Umbilical cord (tissue), 2 donors: ENCODE results near the gene SLAMF6. TPM values are rescaled to one million over a fixed set of nuclear protein-coding genes. Genes with fewer than 3 reads are reported as not detected.
"Not testable (repeated sequence)": the region's sequence is repeated elsewhere in the genome, so short reads cannot be mapped to it uniquely, and the experiment has no call there.

Experiments used
- DNase-seq: peaks from one replicate; pipeline ENCODE4 v3.0.0-alpha.2; 2015; ENCODE audit warnings: low spot score
- total RNA-seq: library from RNA; depleted of rRNA; stranded (reverse); fragments of >200 nt; gene quantifications from one replicate; pipeline ENCODE4 v1.2.3, GENCODE V29; 2014; ENCODE audit warnings: low replicate concordance; ENCODE audit not compliant: insufficient read depth

The SLAMF6 gene
- total RNA-seq, 1 donor from 2014 or later = 0.96 TPM

DNA sequence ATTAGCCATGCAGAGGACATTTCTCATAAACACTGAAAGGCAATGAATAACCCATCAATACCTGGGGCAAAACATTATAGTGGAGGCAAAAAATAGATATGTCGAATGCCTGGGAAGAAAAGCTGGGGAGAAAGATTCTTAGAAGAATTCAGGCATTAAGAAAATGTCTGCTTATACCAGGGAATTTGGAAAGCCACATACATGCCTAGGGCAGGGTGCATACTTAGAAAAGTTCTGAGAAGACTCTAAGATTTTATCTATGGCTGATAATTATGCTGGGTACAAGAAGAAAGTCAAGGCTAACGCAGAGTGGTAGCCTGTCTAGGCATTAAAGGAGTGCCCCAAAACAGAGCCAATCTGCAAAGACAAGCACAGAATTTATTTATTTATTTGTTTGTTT, 18.4 kb downstream of the SLAMF6 start:
- DNase-seq = no peak

DNA sequence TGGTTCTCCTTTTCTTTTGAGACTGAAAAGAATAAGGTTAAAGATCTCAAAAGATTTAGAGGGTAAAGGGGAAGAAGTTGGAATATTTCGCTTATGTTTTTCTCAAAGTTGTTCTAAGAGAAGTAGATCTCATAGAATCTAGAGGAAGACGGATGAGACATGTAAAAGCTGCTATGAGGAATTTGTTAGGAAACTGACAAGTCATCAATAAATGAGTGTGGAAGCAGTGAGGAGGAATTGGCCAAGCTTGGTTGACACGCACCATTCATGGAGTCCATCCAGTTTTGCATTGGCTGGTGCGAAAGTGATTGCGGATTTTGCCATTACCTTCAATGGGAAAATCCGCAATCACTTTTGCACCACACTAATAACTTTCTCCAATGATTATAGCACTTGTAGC, 20.0 kb downstream of the SLAMF6 start:
- no peak for DNase-seq

DNA sequence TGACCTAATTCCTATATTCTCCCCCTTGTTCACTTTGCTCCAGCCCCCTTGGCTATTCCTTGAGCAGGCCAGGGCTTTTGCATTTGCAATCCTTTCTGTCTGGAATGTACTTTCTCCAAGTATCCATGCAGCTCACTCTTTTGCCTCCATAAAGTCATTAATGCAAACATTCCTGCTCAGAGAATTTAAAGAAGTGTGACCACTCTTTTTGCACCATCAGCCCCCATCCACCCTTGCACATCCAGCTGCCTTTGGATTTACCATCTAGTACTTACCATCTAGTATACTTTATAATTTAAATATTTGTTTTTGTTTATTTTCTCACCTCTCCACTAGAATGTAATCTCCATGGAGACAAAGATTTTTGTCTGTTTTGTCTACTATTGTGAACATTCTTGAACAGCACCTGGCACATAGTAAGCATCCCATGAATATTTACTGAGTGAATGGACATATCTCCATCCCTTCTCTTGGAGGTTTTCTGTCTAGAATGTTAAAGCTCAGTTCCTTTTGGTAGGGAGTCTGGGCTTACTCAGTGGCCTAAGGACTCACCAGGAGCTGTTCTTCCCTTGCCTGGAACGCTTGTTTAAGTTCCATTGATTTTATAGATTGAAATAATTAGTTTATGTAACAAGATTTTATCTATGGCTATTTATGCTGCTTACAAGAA, 22.6 kb downstream of the SLAMF6 start:
- DNase-seq = no peak

DNA sequence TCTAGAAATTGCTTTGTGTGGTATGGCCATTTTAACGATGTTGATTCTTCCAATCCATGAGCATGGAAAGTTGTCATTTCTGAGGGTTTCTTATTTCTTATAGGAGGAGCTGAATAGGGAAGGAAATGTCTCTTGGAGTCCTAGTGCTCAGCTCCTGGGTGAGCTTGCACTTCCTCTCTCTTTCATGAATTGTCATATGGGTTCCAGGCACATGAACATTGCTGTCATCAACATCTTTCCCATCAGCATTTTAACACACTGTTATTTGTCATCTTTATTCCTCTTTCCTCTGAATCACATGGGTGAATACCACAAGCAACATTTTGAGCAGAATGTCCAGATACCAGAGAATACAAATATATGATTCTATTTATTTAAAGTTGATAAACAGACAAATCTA, 23.4 kb downstream of the SLAMF6 start:
- DNase-seq = peak; percentile 27

DNA sequence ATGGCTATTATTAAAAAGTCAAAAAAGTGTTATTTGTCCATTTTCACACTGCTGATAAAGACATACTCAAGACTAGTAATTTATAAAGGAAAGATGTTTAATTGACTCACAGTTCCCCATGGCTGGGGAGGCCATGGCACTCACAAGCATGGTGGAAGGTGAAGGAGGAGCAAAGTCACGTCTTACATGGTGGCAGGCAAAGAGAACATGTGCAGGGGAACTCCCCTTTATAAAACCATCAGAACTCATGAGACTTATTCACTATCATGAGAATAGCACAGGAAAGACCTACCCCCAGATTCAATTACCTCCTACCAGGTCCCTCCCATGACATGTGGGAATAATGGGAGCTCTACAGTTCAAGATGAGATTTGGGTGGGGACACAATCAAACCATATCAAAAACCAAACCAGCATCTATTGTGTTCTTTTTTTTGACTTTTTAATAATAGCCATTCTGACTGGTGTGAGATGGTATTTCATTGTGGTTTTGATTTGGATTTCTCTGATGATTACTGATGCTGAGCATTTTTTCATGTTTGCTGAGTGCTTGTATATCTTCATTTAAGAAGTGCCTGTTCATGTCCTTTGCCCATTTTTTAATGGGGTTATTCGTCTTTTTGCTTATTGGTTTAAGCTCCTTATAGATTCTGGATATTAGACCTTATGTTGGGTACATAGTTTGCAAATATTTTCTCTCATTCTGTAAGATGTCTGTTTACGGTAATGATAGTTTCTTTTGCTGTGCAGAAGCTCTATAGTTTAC, 24.6 kb downstream of the SLAMF6 start:
- DNase-seq = not testable (repeated sequence)

DNA sequence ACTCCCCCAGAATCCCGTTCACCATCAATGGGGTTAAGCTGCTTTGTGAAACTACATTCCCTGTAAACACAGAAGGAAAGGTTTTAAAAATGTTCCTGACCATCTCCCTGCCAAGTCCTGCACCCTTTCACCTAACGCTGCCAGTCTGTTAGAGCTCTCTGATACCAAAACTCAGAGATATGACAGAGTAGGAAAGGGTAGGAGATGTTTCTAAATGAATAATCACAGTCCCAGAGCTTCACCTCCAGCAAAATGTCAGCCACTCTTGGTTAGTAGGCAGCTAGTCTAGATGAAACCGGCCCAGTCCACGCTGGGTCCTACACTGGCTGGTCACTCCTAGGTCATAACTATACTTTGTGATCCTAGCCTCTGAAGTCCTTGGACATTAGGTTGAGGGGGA, 26.7 kb downstream of the SLAMF6 start:
- no peak for DNase-seq

DNA sequence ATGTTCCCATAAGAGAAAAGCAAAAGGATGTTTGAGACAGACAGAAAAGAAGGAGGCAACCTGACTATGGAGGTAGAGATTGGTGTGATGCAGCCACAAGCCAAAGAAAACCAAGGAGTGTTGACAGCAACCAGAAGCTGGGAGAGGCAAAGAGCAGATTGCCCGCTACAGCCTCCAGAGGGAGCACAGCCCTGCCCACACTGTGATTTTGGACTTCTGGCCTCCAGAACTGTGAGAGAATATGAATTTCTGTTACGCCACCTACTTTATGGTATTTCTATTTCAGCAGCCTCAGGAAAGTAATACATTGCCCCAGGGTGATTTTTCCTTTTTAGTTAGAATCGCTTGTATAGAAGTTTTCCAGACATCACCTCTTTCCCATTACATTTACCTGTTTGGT, 28.4 kb downstream of the SLAMF6 start:
- no peak for DNase-seq

DNA sequence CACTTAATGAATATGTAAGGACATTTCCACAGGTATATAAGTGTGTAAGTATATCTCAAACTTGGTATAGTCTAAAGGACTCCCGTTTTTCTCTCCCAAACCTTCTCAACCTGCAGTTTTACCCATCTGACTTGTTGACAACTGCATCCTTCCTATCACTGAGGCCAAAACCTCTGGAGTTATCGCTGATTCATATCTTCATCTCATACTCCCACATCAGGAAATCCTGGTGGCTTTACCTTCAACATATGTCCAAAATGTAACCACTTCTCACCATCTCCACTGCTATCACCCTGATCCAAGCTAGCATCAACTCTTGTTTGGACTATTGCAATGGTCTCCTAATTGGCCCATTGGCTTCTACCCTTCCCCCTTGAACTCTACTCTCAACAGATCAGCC, 30.4 kb downstream of the SLAMF6 start:
- DNase-seq = no peak

DNA sequence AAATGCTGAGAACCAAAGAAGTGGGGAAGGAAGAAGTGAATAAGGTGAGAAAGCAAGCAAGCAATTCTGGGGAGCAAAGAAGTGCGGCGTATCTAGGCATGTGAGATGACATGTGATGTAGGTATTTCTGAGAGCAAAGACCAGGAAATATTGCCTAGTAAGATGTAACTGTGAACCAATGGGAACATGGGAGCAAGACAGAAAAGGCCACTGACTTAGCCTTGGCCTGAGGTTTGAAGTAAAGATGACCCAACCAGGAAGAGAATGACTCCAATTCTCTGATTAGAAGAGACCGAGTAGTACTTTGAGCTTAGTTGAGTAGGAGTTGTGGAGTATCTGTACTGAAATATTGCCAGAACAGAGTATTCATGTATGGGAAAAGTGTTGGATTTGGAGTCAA, 31.1 kb downstream of the SLAMF6 start:
- DNase-seq = no peak

DNA sequence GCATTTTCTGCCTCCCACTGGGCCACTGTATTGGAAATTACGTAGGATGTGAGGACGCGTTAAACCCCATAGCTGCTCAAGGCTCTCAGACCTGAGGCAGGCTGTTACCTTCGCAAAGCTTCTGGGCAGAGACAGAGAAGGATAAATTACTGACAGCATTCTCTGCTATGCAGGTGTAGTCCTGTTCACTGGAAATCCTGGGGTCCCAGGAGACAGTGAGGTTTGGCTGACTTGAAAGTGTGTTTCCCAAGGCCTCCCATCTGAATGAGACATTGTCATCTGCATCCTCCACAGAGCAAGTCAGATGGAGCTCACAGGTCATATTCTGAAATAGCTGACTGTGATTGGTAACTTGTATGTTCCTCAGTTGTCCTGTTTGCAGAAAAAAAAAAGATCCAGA, 32.0 kb downstream of the SLAMF6 start:
- no peak for DNase-seq

DNA sequence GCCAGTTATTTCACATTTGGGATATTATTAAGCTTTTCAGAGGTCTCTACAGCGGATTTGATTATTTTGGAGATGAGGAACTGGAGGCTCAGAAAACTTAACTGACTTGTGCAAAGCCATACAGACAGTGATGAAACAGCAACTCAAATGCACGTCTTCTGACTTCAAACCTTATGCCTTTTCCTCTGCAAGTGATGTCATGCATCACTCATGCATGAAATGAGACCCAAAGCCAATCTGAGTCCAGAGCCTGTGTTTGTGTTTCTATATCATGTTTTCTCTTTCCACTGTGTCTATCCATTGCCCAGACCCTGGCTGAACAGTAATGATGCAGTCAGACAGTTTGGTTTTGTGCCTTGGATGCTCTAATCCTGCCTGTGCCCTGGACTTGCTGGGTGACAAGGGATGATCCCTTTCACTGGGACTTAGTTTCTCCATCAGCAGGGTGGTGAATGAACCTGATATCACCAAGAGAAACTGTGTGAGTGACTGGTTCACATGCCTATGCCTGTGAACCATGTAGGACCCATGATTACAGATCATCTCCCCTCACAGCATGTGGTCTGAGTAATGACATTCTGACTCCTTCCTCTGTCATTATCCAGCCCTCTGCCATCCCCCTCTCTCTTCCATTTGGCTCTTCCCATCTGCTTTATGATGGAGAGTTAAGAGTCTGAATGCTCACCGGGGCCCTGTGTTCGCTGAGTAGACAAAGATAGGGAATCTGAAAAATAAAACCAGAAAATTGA, 33.4 kb downstream of the SLAMF6 start:
- DNase-seq = no peak

DNA sequence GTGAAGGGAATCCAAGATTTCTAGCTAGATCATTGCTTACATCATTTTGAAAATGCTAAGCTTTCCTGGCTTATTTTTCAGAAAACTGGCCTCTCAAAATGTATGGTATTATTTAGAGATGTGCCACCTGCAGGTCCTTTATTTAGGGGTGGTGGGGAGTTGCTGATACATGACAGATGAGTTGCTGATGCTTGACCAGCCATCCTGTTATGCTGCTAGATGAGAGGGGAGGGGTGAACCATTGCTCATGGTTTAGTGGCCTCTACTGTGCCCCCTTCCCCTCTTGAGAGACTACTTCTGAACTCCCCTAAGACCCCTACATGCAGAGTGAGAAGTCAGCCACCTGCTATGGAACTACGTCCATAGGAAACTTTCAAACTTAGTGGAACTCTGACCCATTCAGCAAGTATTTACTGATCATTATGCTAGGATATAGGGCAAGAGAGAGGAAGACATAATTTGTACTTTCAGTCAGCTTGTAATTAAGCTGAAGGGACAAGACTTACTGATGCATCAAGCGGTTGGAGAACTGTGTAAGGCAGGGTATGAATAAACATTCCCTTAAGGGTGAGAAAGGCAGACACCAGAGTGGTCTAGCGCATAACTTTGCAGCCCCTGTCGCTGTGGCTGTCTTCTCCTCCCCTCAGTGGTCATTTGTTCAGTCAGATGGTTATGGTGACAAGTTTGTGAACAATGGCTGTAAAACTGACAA, 34.6 kb downstream of the SLAMF6 start:
- no peak for DNase-seq

DNA sequence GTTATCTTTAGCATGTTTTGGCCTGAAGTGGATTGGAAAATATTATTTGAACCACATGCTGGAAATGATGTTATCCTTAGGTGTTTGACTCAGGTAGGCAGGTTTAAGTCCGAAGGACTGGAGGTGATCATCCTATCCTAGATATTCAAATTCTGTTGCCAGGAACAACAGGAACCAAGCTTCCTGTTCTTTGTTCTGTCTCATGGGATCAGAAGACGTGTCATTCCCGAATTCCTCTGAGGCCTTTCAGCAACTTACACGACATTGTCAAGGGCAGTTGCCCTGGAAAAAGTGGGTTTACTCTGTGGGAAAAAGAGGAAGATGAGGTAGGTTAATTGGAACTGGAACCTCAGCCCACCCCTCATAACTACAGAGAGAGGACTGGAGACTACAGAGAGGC, 36.6 kb downstream of the SLAMF6 start:
- DNase-seq = no peak

DNA sequence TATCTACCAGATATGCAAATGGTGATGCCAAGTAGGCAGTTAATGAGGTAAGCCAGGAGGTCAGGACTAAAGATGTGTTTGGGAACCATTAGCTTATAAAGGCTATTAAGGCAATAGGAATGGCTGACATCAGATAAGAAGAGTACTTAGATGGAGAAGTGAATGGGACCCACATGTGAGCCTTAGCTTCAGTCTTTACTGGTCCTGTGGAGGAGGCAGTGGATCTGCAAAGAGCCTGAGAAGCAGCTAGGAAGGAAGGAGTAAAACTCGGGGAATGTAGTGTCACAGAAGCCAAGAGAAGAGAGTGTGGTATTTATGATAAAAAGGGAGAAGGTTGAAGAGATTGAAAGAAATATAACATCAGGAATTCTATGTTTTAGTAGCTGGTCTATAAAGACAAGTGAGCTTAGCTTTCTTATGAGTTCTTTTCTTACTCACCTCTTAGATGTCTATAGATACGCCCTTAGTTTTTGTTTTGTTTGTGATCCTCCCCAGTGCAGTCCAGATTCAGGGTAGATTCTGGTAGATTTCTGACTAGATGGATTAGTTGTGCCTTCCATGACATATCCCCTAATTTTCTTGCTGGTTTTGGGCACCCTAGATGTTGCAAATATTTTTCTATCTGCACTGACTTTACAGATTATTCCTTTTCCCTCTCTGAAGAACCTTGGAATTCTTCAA, 39.4 kb downstream of the SLAMF6 start:
- DNase-seq = no peak

DNA sequence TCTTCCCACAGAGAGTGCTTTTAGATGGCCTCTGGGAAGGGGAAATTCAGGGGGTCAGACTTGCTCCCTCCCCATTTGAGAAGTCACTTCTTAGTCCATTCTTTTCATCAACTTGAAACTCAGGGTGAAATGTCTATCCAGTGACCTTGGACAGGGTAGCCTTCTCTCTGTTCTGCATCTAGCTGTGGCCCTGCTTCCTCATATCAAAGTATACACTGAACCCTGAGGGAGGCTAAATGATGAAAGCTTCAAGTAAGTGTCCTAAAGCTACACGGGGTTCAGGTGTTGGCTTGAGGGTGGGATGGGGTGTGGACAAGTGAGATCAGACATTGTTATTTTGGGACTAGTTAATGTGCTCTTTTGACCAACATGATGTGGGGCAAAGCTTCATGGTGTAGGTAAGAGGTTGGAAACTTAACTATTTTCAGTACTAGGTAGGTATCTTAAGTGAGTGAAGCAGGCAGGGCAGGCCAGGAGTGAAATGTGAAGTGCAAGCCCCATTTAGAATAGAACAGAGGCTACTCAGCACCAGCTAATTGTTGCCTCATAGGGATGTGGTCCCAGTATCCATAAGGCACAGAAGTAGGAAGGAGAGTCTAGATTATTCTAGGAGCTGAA, 41.0 kb downstream of the SLAMF6 start:
- DNase-seq = no peak

DNA sequence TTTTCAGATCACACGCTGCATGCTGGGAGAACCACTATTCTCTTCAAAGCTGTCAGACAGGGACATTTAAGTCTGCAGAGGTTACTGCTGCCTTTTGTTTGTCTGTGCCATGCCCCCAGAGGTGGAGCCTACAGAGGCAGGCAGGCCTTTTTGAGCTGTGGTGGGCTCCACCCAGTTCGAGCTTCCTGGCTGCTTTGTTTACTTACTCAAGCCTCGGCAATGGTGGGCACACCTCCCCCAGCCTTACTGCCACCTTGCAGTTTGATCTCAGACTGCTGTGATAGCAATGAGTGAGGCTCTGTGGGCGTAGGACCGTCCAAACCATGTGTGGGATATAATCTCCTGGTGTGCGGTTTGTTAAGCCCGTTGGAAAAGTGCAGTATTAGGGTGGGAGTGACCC, 42.3 kb downstream of the SLAMF6 start:
- not testable (repeated sequence) for DNase-seq

DNA sequence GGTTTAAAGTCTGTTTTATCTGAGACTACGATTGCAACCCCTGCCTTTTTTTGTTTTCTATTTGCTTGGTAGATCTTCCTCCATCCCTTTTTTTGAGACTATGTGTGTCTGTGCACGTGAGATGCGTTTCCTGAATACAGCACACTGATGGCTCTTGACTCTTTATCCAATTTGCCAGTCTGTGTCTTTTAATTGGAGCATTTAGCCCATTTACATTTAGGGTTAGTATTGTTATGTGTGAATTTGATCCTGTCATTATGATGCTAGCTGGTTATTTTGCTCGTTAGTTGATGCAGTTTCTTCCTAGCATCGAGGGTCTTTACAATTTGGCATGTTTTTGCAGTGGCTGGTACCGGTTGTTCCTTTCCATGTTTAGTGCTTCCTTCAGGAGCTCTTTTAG, 44.0 kb downstream of the SLAMF6 start:
- DNase-seq = not testable (repeated sequence)

DNA sequence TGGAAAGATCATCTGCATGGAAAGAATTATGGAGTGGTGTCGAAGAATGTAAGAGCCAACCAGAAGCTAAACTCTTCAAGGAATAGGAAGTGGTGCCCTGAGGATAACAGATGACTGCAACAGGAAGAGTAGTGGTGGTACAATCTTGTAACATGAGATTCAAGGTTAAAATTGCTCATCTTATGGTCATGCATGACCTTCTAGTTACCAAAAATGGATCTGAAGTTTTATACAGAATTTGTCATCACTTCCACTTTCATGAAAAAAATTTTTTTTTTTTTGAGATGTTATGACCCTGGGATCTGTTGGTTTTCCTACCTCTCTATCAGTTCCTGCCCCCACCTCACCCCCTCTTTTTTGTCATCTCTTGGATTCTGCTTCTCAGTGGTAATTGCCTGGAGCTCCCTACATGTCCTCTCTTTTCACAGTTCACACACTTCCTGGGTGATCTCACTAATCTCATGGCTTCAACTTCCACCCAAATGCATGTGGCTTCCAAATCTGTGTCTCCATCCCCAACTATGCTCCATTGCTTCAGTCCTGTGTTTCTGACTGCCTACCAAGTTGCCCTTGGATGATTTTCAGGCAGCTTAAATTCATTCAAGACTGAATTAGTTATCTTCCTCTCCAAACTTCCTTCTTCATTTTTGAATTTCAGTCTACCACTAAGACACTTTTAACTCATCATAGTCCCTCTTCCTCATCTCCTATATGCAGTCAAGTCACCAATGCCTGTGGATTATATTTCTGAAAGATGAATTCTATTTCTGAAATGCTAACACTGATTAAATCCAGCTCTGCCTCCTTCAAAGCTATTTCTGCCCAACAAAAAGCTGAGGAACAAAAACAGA, 48.4 kb downstream of the SLAMF6 start:
- DNase-seq = no peak

DNA sequence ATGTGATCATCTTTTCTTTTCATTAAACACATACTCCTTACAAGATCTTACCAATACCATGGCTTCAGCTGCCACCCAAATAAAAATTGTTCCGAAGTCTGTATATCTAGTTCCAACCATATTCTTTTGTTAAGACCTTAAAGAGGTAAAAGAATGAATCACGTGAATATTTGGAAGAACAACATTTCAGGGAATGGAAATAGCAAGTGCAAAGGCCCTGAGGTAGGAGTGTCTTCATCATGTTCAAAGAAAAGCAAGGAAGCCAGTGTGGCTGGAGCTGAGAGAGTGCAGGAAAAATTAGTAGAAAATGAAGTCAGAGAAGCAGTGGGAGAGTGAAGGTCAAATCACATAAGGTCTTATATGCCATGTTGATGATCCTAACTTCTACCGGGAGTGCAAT, 50.9 kb downstream of the SLAMF6 start:
- DNase-seq = no peak

DNA sequence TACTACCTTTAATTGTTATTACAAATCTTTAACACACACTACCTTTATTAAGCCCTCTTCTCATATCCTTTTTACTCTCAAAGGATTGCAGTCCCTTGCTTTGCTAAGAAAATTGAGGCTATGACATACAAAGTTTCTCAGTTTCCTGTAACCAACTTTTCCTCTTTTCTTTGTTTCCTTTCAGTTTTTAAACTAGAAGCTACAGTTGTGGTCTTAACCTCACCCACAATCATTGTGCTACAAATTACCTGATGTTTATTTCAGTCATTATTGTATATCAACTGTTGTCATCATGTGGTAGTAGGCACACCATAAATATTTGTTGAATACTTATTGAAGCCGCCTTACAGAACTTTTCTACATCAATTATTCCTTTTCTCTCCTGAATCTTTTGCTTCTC, 51.8 kb downstream of the SLAMF6 start:
- DNase-seq = no peak
